GM18519 (cell line): Measurements from ENCODE around the gene SYTL1.

Experiments used
- ATAC-seq: cut with Tn5 transposase; IDR thresholded peaks from one replicate; pipeline ENCODE4 v1.9.1; 2021; ENCODE audit warnings: mild to moderate bottlenecking, moderate library complexity; ENCODE audit not compliant: unreplicated experiment, low FRiP score

Gene SYTL1

GRCh38 chr1:27341525-27342252 is at the start of gene SYTL1:
Gene SYTL1, plus strand, starts transcription at chr1:27342022. Its CDS starts 3,313 bp downstream, at chr1:27345335.
- ATAC-seq = no peak

- no peak for ATAC-seq
These were observed 49.7 kb upstream of the SYTL1 start for GRCh38 chr1:27292106-27292505.

- ATAC-seq = no peak
These were observed 47.9 kb upstream of the SYTL1 start for GRCh38 chr1:27293915-27294314.

GRCh38 chr1:27296773-27297291 is 45.0 kb upstream of the SYTL1 start:
- no peak for ATAC-seq

- ATAC-seq = no peak
These were observed 43.9 kb upstream of the SYTL1 start for GRCh38 chr1:27297903-27298302.

GRCh38 chr1:27298632-27299384 is 43.0 kb upstream of the SYTL1 start:
- ATAC-seq = no peak

GRCh38 chr1:27299385-27300271 is 42.2 kb upstream of the SYTL1 start:
- no peak for ATAC-seq

GRCh38 chr1:27300341-27301051 is 41.3 kb upstream of the SYTL1 start:
- ATAC-seq = no peak

- no peak for ATAC-seq
These were observed 40.8 kb upstream of the SYTL1 start for GRCh38 chr1:27301052-27301422.

- no peak for ATAC-seq
These were observed 40.1 kb upstream of the SYTL1 start for GRCh38 chr1:27301582-27302199.

GRCh38 chr1:27302612-27303011 is 39.2 kb upstream of the SYTL1 start:
- no peak for ATAC-seq

- ATAC-seq = no peak
These were observed 38.3 kb upstream of the SYTL1 start for GRCh38 chr1:27303509-27303908.

GRCh38 chr1:27306071-27306470 is 35.8 kb upstream of the SYTL1 start:
- ATAC-seq = no peak

- ATAC-seq = no peak
These were observed 34.7 kb upstream of the SYTL1 start for GRCh38 chr1:27306892-27307761.

GRCh38 chr1:27307874-27308598 is 33.8 kb upstream of the SYTL1 start:
- ATAC-seq = no peak

- ATAC-seq = no peak
These were observed 27.7 kb upstream of the SYTL1 start for GRCh38 chr1:27314169-27314568.

- no peak for ATAC-seq
These were observed 27.1 kb upstream of the SYTL1 start for GRCh38 chr1:27314737-27315136.

- no peak for ATAC-seq
These were observed 25.0 kb upstream of the SYTL1 start for GRCh38 chr1:27316860-27317259.
